Neural cell (in vitro differentiated cells): Measurements from ENCODE around the gene HEY2. TPM values are rescaled to one million over a fixed set of nuclear protein-coding genes. Genes with fewer than 3 reads are reported as not detected.

ENCODE experiments used
- H2AFZ ChIP-seq: fragments of 200-600, 300-800 bp; sonication (generic), shearing (Covaris generic); 2 replicates; pipeline ENCODE4 v1.6.0; 2014; ENCODE audit warnings: low read depth, mild to moderate bottlenecking, antibody characterized with exemption, low read length, moderate library complexity
- H3F3A ChIP-seq: fragments of 200-600 bp; shearing (Covaris generic); 2 replicates; pipeline ENCODE4 v1.6.1; 2016; ENCODE audit warnings: mild to moderate bottlenecking, moderate library complexity, mixed read lengths, antibody characterized with exemption, low read length; ENCODE audit not compliant: insufficient read depth, poor library complexity, severe bottlenecking
- H3K27ac ChIP-seq: fragments of 200-600, 300-800 bp; sonication (generic), shearing (Covaris generic); 2 replicates; pipeline ENCODE4 v1.5.1; 2014; ENCODE audit warnings: mild to moderate bottlenecking, low read length, moderate library complexity
- H3K27me3 ChIP-seq: fragments of 300-800, 200-600 bp; sonication (generic), shearing (Covaris generic); 2 replicates; pipeline ENCODE4 v1.6.0; 2014; ENCODE audit warnings: mild to moderate bottlenecking, low read depth, low read length, moderate library complexity; ENCODE audit not compliant: insufficient read depth
- H3K36me3 ChIP-seq: fragments of 300-800, 200-600 bp; sonication (generic), shearing (Covaris generic); 2 replicates; pipeline ENCODE4 v1.5.1; 2014; ENCODE audit warnings: mild to moderate bottlenecking, antibody characterized with exemption, low read length, moderate library complexity; ENCODE audit not compliant: insufficient read depth
- H3K4me2 ChIP-seq: fragments of 300-800, 200-600 bp; sonication (generic), shearing (Covaris generic); 2 replicates; pipeline ENCODE4 v1.6.0; 2014; ENCODE audit warnings: mild to moderate bottlenecking, low read length
- H3K4me3 ChIP-seq: fragments of 300-800, 200-600 bp; sonication (generic), shearing (Covaris generic); 2 replicates; pipeline ENCODE4 v1.5.1; 2014; ENCODE audit warnings: mild to moderate bottlenecking, low read length, moderate library complexity
- H3K79me2 ChIP-seq: fragments of 200-600 bp; shearing (Covaris generic); replicated peaks from 2 replicates; pipeline ENCODE4 v1.6.0; 2014; ENCODE audit warnings: mild to moderate bottlenecking, low read length, moderate library complexity; ENCODE audit not compliant: insufficient read depth
- H3K9ac ChIP-seq: fragments of 300-800, 200-600 bp; sonication (generic), shearing (Covaris generic); 2 replicates; pipeline ENCODE4 v1.6.1; 2016; ENCODE audit warnings: mild to moderate bottlenecking, low read length, mixed read lengths
- H3K9me2 ChIP-seq: fragments of 200-600 bp; shearing (Covaris generic); 2 replicates; pipeline ENCODE4 v1.6.1; 2016; ENCODE audit warnings: mild to moderate bottlenecking, low read length, mixed read lengths; ENCODE audit not compliant: insufficient read depth
- H3K9me3 ChIP-seq: fragments of 200-600, 300-800 bp; sonication (generic), shearing (Covaris generic); 2 replicates; pipeline ENCODE4 v1.6.1; 2016; ENCODE audit warnings: mild to moderate bottlenecking, mixed run types, low read length, moderate library complexity, mixed read lengths
- H4K20me1 ChIP-seq: fragments of 200-600 bp; shearing (Covaris generic); 2 replicates; pipeline ENCODE4 v1.6.1; 2016; ENCODE audit warnings: mild to moderate bottlenecking, mixed run types; ENCODE audit not compliant: insufficient read depth
- POLR2AphosphoS5 ChIP-seq: IDR thresholded peaks from 2 replicates; pipeline ENCODE4 v1.6.1; 2012
- SMC3 ChIP-seq: fragments of 450-650 bp; conservative IDR thresholded peaks from 2 replicates; pipeline ENCODE4 v1.6.1; 2014; ENCODE audit warnings: antibody characterized with exemption, mild to moderate bottlenecking, moderate library complexity; ENCODE audit not compliant: poor library complexity
- polyA plus RNA-seq: library from polyadenylated mRNA; depleted of rRNA; stranded (reverse); fragments of >200 nt; gene quantifications from 2 replicates; pipeline ENCODE4 v1.2.3, GENCODE V29; 2014
- TF ChIP-seq, protein P1 (sequence below): IDR thresholded peaks from 2 replicates; pipeline ENCODE4 v1.6.1; 2012; ENCODE audit warnings: borderline replicate concordance

Gene HEY2
- polyA plus RNA-seq, 1 donor from 2014 or later = 0.20 TPM

DNA sequence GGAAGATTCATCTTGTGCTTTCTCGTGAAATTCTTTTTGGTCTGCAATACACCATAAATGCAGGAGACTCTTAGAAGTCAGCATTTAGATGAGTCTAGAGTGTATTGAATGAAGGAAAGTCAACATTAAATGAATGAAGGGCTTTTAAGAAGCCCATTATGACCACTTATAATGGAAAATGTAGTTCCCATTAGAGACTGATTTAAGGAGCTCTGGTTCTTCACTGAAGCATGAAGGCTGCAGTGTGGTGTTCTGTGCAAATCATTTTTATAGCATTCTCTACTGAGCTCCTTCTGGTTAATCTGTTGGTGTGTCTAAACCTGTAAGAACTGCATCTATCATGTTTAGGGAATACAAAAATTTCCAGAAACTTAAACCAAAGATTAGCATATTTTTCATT lies 61.0 kb downstream of the HEY2 start:
- no peaks in the 10 kb centered on the region for H3F3A ChIP-seq
- no peaks in the 10 kb centered on the region for H3K79me2 ChIP-seq
- H3K4me2 ChIP-seq = no peak overlapping the region
- no peaks in the 10 kb centered on the region for H4K20me1 ChIP-seq
- H3K9ac ChIP-seq = no peak overlapping the region
- peak overlapping the region; percentile 14 for H3K4me3 ChIP-seq
- TF ChIP-seq, protein P1, sequence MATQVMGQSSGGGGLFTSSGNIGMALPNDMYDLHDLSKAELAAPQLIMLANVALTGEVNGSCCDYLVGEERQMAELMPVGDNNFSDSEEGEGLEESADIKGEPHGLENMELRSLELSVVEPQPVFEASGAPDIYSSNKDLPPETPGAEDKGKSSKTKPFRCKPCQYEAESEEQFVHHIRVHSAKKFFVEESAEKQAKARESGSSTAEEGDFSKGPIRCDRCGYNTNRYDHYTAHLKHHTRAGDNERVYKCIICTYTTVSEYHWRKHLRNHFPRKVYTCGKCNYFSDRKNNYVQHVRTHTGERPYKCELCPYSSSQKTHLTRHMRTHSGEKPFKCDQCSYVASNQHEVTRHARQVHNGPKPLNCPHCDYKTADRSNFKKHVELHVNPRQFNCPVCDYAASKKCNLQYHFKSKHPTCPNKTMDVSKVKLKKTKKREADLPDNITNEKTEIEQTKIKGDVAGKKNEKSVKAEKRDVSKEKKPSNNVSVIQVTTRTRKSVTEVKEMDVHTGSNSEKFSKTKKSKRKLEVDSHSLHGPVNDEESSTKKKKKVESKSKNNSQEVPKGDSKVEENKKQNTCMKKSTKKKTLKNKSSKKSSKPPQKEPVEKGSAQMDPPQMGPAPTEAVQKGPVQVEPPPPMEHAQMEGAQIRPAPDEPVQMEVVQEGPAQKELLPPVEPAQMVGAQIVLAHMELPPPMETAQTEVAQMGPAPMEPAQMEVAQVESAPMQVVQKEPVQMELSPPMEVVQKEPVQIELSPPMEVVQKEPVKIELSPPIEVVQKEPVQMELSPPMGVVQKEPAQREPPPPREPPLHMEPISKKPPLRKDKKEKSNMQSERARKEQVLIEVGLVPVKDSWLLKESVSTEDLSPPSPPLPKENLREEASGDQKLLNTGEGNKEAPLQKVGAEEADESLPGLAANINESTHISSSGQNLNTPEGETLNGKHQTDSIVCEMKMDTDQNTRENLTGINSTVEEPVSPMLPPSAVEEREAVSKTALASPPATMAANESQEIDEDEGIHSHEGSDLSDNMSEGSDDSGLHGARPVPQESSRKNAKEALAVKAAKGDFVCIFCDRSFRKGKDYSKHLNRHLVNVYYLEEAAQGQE = no peak
- no peak for TF ChIP-seq SMC3
- TF ChIP-seq POLR2AphosphoS5 = peak; percentile 49
- H3K36me3 ChIP-seq = no peaks in the 10 kb centered on the region
- no peak overlapping the region for H2AFZ ChIP-seq
- H3K9me2 ChIP-seq = no peaks in the 10 kb centered on the region
- no peaks in the 10 kb centered on the region for H3K27me3 ChIP-seq
- H3K9me3 ChIP-seq = no peaks in the 10 kb centered on the region
- H3K27ac ChIP-seq = peak overlapping the region; percentile 46

Other genes with a start within 250 kb of the HEY2 start
- 13.7 and 17.1 TPM in 2 replicates for gene NCOA7, start 41.3 kb downstream of the HEY2 start, polyA plus RNA-seq
- gene HINT3, start 207.1 kb downstream of the HEY2 start, polyA plus RNA-seq = 62.4 and 72.2 TPM in 2 replicates
- 37.6 and 37.9 TPM in 2 replicates for gene TRMT11, start 236.9 kb downstream of the HEY2 start, polyA plus RNA-seq